CD14-positive monocyte (primary cell): ENCODE measurements around the gene OR1N2. TPM values are rescaled to one million over a fixed set of nuclear protein-coding genes. Genes with fewer than 3 reads are reported as not detected.
"Not testable (repeated sequence)": the region's sequence is repeated elsewhere in the genome, so short reads cannot be mapped to it uniquely, and the experiment has no call there.

Experiments used
- DNase-seq, 3 donors: peaks; one replicate each; pipeline ENCODE4 v3.0.0-alpha.2; 2011 to 2022
- H2AFZ ChIP-seq: 2 replicates; pipeline ENCODE4 v1.6.0; 2012; ENCODE audit warnings: mild to moderate bottlenecking, low read depth, low read length, inconsistent platforms; ENCODE audit not compliant: insufficient read depth, poor library complexity, severe bottlenecking
- H3K27ac ChIP-seq, 2 donors: 1 replicate in 1 of 2; 2 replicates in 1 of 2; pipeline ENCODE4 v1.5.1; 2012 to 2013; ENCODE audit warnings: low read length in 2 of 2, control low read depth in 1 of 2, inconsistent platforms in 1 of 2, low read depth in 1 of 2, mild to moderate bottlenecking in 1 of 2
- H3K27me3 ChIP-seq, 2 donors: one replicate each; pipeline versions ENCODE4 v1.6.0 to v1.6.1; 2011 to 2013; ENCODE audit warnings: low read length in 2 of 2; ENCODE audit not compliant: control insufficient read depth in 2 of 2, insufficient read depth in 2 of 2
- H3K36me3 ChIP-seq, 2 donors: replicated peaks in 1 of 2; 1 replicate in 1 of 2; 2 replicates in 1 of 2; pipeline versions ENCODE4 v1.5.1 to v1.6.1; 2012 to 2013; ENCODE audit warnings: low read length in 2 of 2, control low read depth in 1 of 2, inconsistent platforms in 1 of 2, mild to moderate bottlenecking in 1 of 2; ENCODE audit not compliant: insufficient read depth in 2 of 2, control insufficient read depth in 1 of 2
- H3K4me1 ChIP-seq, 2 donors: 1 replicate in 1 of 2; 2 replicates in 1 of 2; pipeline versions ENCODE4 v1.5.1 to v1.6.1; 2012 to 2013; ENCODE audit warnings: low read length in 2 of 2, control low read depth in 1 of 2, inconsistent platforms in 1 of 2, mild to moderate bottlenecking in 1 of 2, moderate library complexity in 1 of 2; ENCODE audit not compliant: insufficient read depth in 2 of 2, control insufficient read depth in 1 of 2
- H3K4me2 ChIP-seq: replicated peaks from 2 replicates; pipeline ENCODE3; 2012; ENCODE audit warnings: low read length, moderate library complexity, mild to moderate bottlenecking; ENCODE audit not compliant: poor library complexity, severe bottlenecking; ENCODE audit errors: extremely low read depth
- H3K4me3 ChIP-seq, 3 experiments: fragments of 200-600 bp in 1 of 3; sonication (generic) in 1 of 3; replicated peaks in 1 of 3; 1 replicate in 2 of 3; 2 replicates in 1 of 3; pipeline ENCODE4 v1.5.1; 2011 to 2013; ENCODE audit warnings: low read length in 3 of 3, mild to moderate bottlenecking in 3 of 3, control low read depth in 2 of 3, low read depth in 2 of 3, inconsistent platforms in 1 of 3, moderate library complexity in 1 of 3
- H3K79me2 ChIP-seq: 2 replicates; pipeline ENCODE4 v1.6.0; 2012; ENCODE audit warnings: mild to moderate bottlenecking, control low read depth, inconsistent platforms, low read length, moderate library complexity; ENCODE audit not compliant: insufficient read depth
- H3K9ac ChIP-seq: 2 replicates; pipeline ENCODE4 v1.6.0; 2017; ENCODE audit warnings: low read length, mild to moderate bottlenecking; ENCODE audit not compliant: insufficient read depth, poor library complexity, severe bottlenecking
- H3K9me3 ChIP-seq, 2 donors: replicated peaks in 1 of 2; 1 replicate in 1 of 2; 2 replicates in 1 of 2; pipeline versions ENCODE4 v1.5.1 to v1.6.1; 2012 to 2013; ENCODE audit warnings: low read length in 2 of 2, control low read depth in 1 of 2; ENCODE audit not compliant: control insufficient read depth in 1 of 2, insufficient read depth in 1 of 2
- H4K20me1 ChIP-seq: 2 replicates; pipeline ENCODE4 v1.6.0; 2012; ENCODE audit warnings: mild to moderate bottlenecking, low read length, control low read depth, moderate library complexity; ENCODE audit not compliant: insufficient read depth
- H3K27ac Mint-ChIP-seq, 7 donors: one replicate each; pipeline ENCODE4 v1.8.0; 2020; ENCODE audit warnings: mild to moderate bottlenecking in 7 of 7, mixed read lengths in 7 of 7, moderate library complexity in 6 of 7, inconsistent platforms in 2 of 7
- H3K27me3 Mint-ChIP-seq, 3 donors: one replicate each; pipeline ENCODE4 v1.8.0; 2021 to 2022; ENCODE audit warnings: low read depth in 3 of 3, mild to moderate bottlenecking in 3 of 3, mixed read lengths in 3 of 3, moderate library complexity in 3 of 3, inconsistent platforms in 1 of 3
- H3K36me3 Mint-ChIP-seq, 2 donors: one replicate each; pipeline ENCODE4 v1.8.0; 2020; ENCODE audit warnings: mixed read lengths in 2 of 2, inconsistent platforms in 1 of 2, mild to moderate bottlenecking in 1 of 2
- H3K4me1 Mint-ChIP-seq: one replicate; pipeline ENCODE4 v1.8.0; 2020; ENCODE audit warnings: mild to moderate bottlenecking, mixed read lengths
- H3K4me3 Mint-ChIP-seq, 2 donors: one replicate each; pipeline ENCODE4 v1.8.0; 2020; ENCODE audit warnings: mild to moderate bottlenecking in 2 of 2, mixed read lengths in 2 of 2, moderate library complexity in 1 of 2
- H3K9me3 Mint-ChIP-seq, 7 donors: one replicate each; pipeline ENCODE4 v1.8.0; 2020 to 2022; ENCODE audit warnings: mixed read lengths in 7 of 7, mild to moderate bottlenecking in 6 of 7, moderate library complexity in 6 of 7, inconsistent platforms in 2 of 7
- WGBS: methylation state at CpG from one replicate; pipeline ENCODE4 v1.1.5; 2013; ENCODE audit warnings: missing lambda C conversion rate; ENCODE audit not compliant: insufficient coverage; 5-methylcytosine and 5-hydroxymethylcytosine counted together
- intact Hi-C, 2 donors: fragments of 100-400 bp; cut with micrococcal nuclease; formaldehyde crosslinking; loops; one replicate each; pipeline versions ENCODE4 v1.15.0 to v1.15.1; 2023
- polyA plus RNA-seq, 3 donors: library from polyadenylated mRNA; depleted of rRNA in 1 of 3; unstranded in 2 of 3; stranded (reverse) in 1 of 3; fragments of 300-500 nt in 2 of 3; fragments of >200 nt in 1 of 3; fragmentation: Illumina TruSeq in 2 of 3; gene quantifications; 1 replicate in 2 of 3; 2 replicates in 1 of 3; pipeline ENCODE4 v1.2.3, GENCODE V29; 2012 to 2021
- TF ChIP-seq, protein P1 (sequence below): fragments of 200-600 bp; IDR thresholded peaks from one replicate; pipeline ENCODE4 v1.8.0; 2022; ENCODE audit warnings: antibody characterized with exemption, mild to moderate bottlenecking

The OR1N2 gene
- polyA plus RNA-seq, 3 donors: not detected

GRCh38 chr9:122536134-122536533 lies 16.8 kb upstream of the OR1N2 start:
- Mint-ChIP-seq H3K27ac (no peak overlapping the region), H3K4me3 (no peak overlapping the region), H3K27me3 (peaks cover 0 to 3% (median 1%) of the 10 kb centered on the region in 3 donors), H3K4me1 (no peaks in the 10 kb centered on the region), H3K9me3 (peaks cover 0 to 14% (median 7%) of the 10 kb centered on the region in 7 donors), H3K36me3 (no peaks in the 10 kb centered on the region)
- no peak overlapping the region for H3K4me2 ChIP-seq
- no peak overlapping the region for H3K4me3 ChIP-seq
- WGBS: 100% methylated on average over 1 of the region's 1 CpG
- H3K9me3 ChIP-seq: no peaks in the 10 kb centered on the region
- no peak for DNase-seq
- no peaks in the 10 kb centered on the region for H3K27me3 ChIP-seq
- H3K36me3 ChIP-seq: no peaks in the 10 kb centered on the region
- intact Hi-C loops: no loop called here
- H3K4me1 ChIP-seq: no peaks in the 10 kb centered on the region
- TF ChIP-seq, protein P1, sequence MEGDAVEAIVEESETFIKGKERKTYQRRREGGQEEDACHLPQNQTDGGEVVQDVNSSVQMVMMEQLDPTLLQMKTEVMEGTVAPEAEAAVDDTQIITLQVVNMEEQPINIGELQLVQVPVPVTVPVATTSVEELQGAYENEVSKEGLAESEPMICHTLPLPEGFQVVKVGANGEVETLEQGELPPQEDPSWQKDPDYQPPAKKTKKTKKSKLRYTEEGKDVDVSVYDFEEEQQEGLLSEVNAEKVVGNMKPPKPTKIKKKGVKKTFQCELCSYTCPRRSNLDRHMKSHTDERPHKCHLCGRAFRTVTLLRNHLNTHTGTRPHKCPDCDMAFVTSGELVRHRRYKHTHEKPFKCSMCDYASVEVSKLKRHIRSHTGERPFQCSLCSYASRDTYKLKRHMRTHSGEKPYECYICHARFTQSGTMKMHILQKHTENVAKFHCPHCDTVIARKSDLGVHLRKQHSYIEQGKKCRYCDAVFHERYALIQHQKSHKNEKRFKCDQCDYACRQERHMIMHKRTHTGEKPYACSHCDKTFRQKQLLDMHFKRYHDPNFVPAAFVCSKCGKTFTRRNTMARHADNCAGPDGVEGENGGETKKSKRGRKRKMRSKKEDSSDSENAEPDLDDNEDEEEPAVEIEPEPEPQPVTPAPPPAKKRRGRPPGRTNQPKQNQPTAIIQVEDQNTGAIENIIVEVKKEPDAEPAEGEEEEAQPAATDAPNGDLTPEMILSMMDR: no peak
- H3K79me2 ChIP-seq: no peaks in the 10 kb centered on the region
- H3K9ac ChIP-seq: no peak overlapping the region
- no peaks in the 10 kb centered on the region for H4K20me1 ChIP-seq
- H3K27ac ChIP-seq: no peak overlapping the region
- no peak overlapping the region for H2AFZ ChIP-seq

- H3K27ac Mint-ChIP-seq, H3K9me3 ChIP-seq, intact Hi-C loops, H3K27me3 Mint-ChIP-seq, H3K9ac ChIP-seq, H3K36me3 ChIP-seq, H3K4me3 Mint-ChIP-seq, H3K4me1 ChIP-seq, H3K36me3 Mint-ChIP-seq, H3K4me1 Mint-ChIP-seq, H3K79me2 ChIP-seq, H2AFZ ChIP-seq, H3K4me2 ChIP-seq, DNase-seq, H3K4me3 ChIP-seq, H3K27me3 ChIP-seq, H4K20me1 ChIP-seq, H3K27ac ChIP-seq: not testable (repeated sequence)
- WGBS: 100% methylated on average over 1 of the region's 7 CpGs
- H3K9me3 Mint-ChIP-seq: peaks cover 0 to 16% (median 7%) of the 10 kb centered on the region in 7 donors
Measured at GRCh38 chr9:122537066-122537465, 15.8 kb upstream of the OR1N2 start.
